ENCODE measurements around the gene NRAP. TPM values are rescaled to one million over a fixed set of nuclear protein-coding genes. Genes with fewer than 3 reads are reported as not detected.

The NRAP gene
- total RNA-seq, 1 experiment from 2014 or later: not detected

- H3K4me3 Mint-ChIP-seq: no peak overlapping the region
- no peak overlapping the region for H4K8ac ChIP-seq (replicated peaks; ENCODE audit: insufficient read length, low read depth, low read length)
These were observed 90.5 kb downstream of the NRAP start for GRCh38 chr10:113573368-113573767.

More at GRCh38 chr10:113573368-113573767, 90.5 kb downstream of the NRAP start:
- H3K14ac ChIP-seq (ENCODE audit: insufficient read depth, low read length): no peak overlapping the region
- no peak overlapping the region for H3K27ac ChIP-seq (ENCODE audit: insufficient read length, low read depth, low read length)
- no peak overlapping the region for H3K4ac ChIP-seq (ENCODE audit: low read depth, low read length)
- no peaks in the 10 kb centered on the region for H4K20me1 ChIP-seq (ENCODE audit: control insufficient read depth, insufficient read depth, insufficient read length)
- Mint-ChIP-seq H3K27me3 (ENCODE audit: low read depth) (peaks cover 79% of the 10 kb centered on the region), H3K27ac (no peak overlapping the region), H3K36me3 (ENCODE audit: insufficient read depth in 1 of 3, low read depth in 3 of 3) (no peaks in the 10 kb centered on the region; a peak in 1 of 7 replicates), H3K9me3 (no peaks in the 10 kb centered on the region), H3K4me1 (peaks cover 7 to 9% of the 10 kb centered on the region in 2 experiments)
- H2BK12ac ChIP-seq (ENCODE audit: insufficient read length, low read depth, low read length): no peak overlapping the region
- H3T11ph ChIP-seq (ENCODE audit: low read length): no peak overlapping the region
- no peak for DNase-seq
- no peak for TF ChIP-seq CTCF (conservative IDR thresholded peaks at IDR 0.05)
- no peak overlapping the region for H2AFZ ChIP-seq (ENCODE audit: low read length)
- H4K91ac ChIP-seq (ENCODE audit: insufficient read length, low read depth, low read length): no peak overlapping the region
- no peaks in the 10 kb centered on the region for H3K79me1 ChIP-seq (ENCODE audit: insufficient read depth, low read depth, low read length, poor library complexity, severe bottlenecking)
- H3K23me2 ChIP-seq (ENCODE audit: insufficient read length, low read depth, low read length, poor library complexity, severe bottlenecking): peaks cover 2% of the 10 kb centered on the region
- no peaks in the 10 kb centered on the region for H3K27me3 ChIP-seq (ENCODE audit: insufficient read depth, low read length)
- no peak overlapping the region for H2AK5ac ChIP-seq (ENCODE audit: insufficient read length, low read length)
- no peak overlapping the region for H4K5ac ChIP-seq (ENCODE audit: insufficient read length, low read depth, low read length)
- H3K79me2 ChIP-seq (ENCODE audit: insufficient read depth, low read length): no peaks in the 10 kb centered on the region
- no peak overlapping the region for H2BK15ac ChIP-seq (ENCODE audit: low read depth, low read length)
- H2BK5ac ChIP-seq (ENCODE audit: insufficient read length, low read length): no peak overlapping the region
- no peak overlapping the region for H3K18ac ChIP-seq (ENCODE audit: insufficient read length, low read depth, low read length)
- no peak overlapping the region for H3K56ac ChIP-seq (ENCODE audit: insufficient read length, low read depth, low read length)
- no CpG with 5 or more reads among the region's 1 CpG for WGBS (ENCODE audit: extremely low coverage, insufficient read length, low lambda C conversion rate)
- H3K4me2 ChIP-seq (ENCODE audit: insufficient read depth, insufficient read length, low read length): no peak overlapping the region
- 0 out of 2 replicates have a peak, but pooled peaks cover 8% of the 10 kb centered on the region for H3K4me1 ChIP-seq (ENCODE audit: insufficient read depth, low read length)
- H2BK120ac ChIP-seq (ENCODE audit: low read depth, low read length, poor library complexity, severe bottlenecking): no peak overlapping the region
- H3K9me3 ChIP-seq (ENCODE audit: control insufficient read depth, low read depth, low read length): no peaks in the 10 kb centered on the region
- H3K9ac ChIP-seq (ENCODE audit: extremely low read depth, insufficient read length, low read length): no peak overlapping the region
- no peak overlapping the region for H2BK20ac ChIP-seq (ENCODE audit: low read depth, low read length, poor library complexity, severe bottlenecking)
- no peak overlapping the region for H3K23ac ChIP-seq (ENCODE audit: insufficient read length, low read depth, low read length)

Measured in H9 (cell line).